Stromal cell of bone marrow (primary cell): Measurements from ENCODE around the gene PPP4R3B.

Experiments used
- DNase-seq: peaks from one replicate; pipeline ENCODE4 v3.0.0-alpha.2; 2012; ENCODE audit warnings: low read depth

Gene PPP4R3B

GRCh38 chr2:55511508-55512124 lies 105.8 kb downstream of the PPP4R3B start:
- peak; percentile 25 for DNase-seq

GRCh38 chr2:55502590-55503141 lies 114.8 kb downstream of the PPP4R3B start:
- DNase-seq: no peak

- DNase-seq: peak; percentile 57
Observed at GRCh38 chr2:55500025-55500424, 117.4 kb downstream of the PPP4R3B start.

GRCh38 chr2:55498582-55498981 lies 118.8 kb downstream of the PPP4R3B start:
- DNase-seq: no peak
